Measurements from ENCODE around the gene CRYL1. TPM values are rescaled to one million over a fixed set of nuclear protein-coding genes. Genes with fewer than 3 reads are reported as not detected.

The CRYL1 gene
- total and polyA plus RNA-seq, 2 donors = 18.8 to 31.4 TPM

- no peak for DNase-seq (ENCODE audit: extremely low spot score)
- WGBS = 84% methylated on average over 4 of the region's 4 CpGs
- Histone ChIP-seq H3K27ac (ENCODE audit: low read depth) (no peak overlapping the region), H3K4me3 (ENCODE audit: low read depth, low read length) (no peak overlapping the region), H3K36me3 (ENCODE audit: insufficient read depth) (peaks cover 2% of the 10 kb centered on the region), H3K4me1 (ENCODE audit: insufficient read depth) (no peaks in the 10 kb centered on the region)
These were observed 12.1 kb downstream of the CRYL1 start for GRCh38 chr13:20513466-20513995.

GRCh38 chr13:20512042-20512683 lies 13.5 kb downstream of the CRYL1 start:
- 80% methylated on average over 10 of the region's 10 CpGs for WGBS
- H3K27ac ChIP-seq (ENCODE audit: low read depth) = no peak overlapping the region

GRCh38 chr13:20506696-20507095 lies 19.0 kb downstream of the CRYL1 start:
- H3K4me3 ChIP-seq (ENCODE audit: low read depth, low read length) = no peak overlapping the region
- H3K4me1 ChIP-seq (ENCODE audit: insufficient read depth) = no peaks in the 10 kb centered on the region
- 80% methylated on average over 4 of the region's 4 CpGs for WGBS
- H3K36me3 ChIP-seq (ENCODE audit: insufficient read depth) = no peaks in the 10 kb centered on the region
- no peak overlapping the region for H3K27ac ChIP-seq (ENCODE audit: low read depth)
- DNase-seq (ENCODE audit: extremely low spot score) = no peak

More at GRCh38 chr13:20512042-20512683, 13.5 kb downstream of the CRYL1 start:
- H3K4me1 ChIP-seq (ENCODE audit: insufficient read depth) = no peaks in the 10 kb centered on the region
- no peak for DNase-seq (ENCODE audit: extremely low spot score)
- no peak overlapping the region for H3K4me3 ChIP-seq (ENCODE audit: low read depth, low read length)
- H3K36me3 ChIP-seq (ENCODE audit: insufficient read depth) = peaks cover 2% of the 10 kb centered on the region

GRCh38 chr13:20505405-20506366 lies 20.0 kb downstream of the CRYL1 start:
- DNase-seq (ENCODE audit: extremely low spot score) = no peak
- WGBS = 86% methylated on average over 10 of the region's 10 CpGs
- Histone ChIP-seq H3K4me1 (ENCODE audit: insufficient read depth) (no peaks in the 10 kb centered on the region), H3K4me3 (ENCODE audit: low read depth, low read length) (no peak overlapping the region), H3K36me3 (ENCODE audit: insufficient read depth) (no peaks in the 10 kb centered on the region), H3K27ac (ENCODE audit: low read depth) (no peak overlapping the region)

- DNase-seq (ENCODE audit: extremely low spot score) = no peak
- WGBS = 95% methylated on average over 16 of the region's 16 CpGs
- H3K4me3 ChIP-seq (ENCODE audit: low read depth, low read length) = no peak overlapping the region
- H3K27ac ChIP-seq (ENCODE audit: low read depth) = no peak overlapping the region
- H3K36me3 ChIP-seq (ENCODE audit: insufficient read depth) = no peaks in the 10 kb centered on the region
- no peaks in the 10 kb centered on the region for H3K4me1 ChIP-seq (ENCODE audit: insufficient read depth)
These were observed 22.3 kb downstream of the CRYL1 start for GRCh38 chr13:20503088-20504083.

- Histone ChIP-seq H3K4me1 (ENCODE audit: insufficient read depth) (no peaks in the 10 kb centered on the region), H3K36me3 (ENCODE audit: insufficient read depth) (no peaks in the 10 kb centered on the region), H3K27ac (ENCODE audit: low read depth) (no peak overlapping the region), H3K4me3 (ENCODE audit: low read depth, low read length) (no peak overlapping the region)
- DNase-seq (ENCODE audit: extremely low spot score) = no peak
- 61% methylated on average over 4 of the region's 4 CpGs for WGBS
These were observed 24.1 kb downstream of the CRYL1 start for GRCh38 chr13:20501592-20501991.

GRCh38 chr13:20501120-20501519 lies 24.5 kb downstream of the CRYL1 start:
- no peaks in the 10 kb centered on the region for H3K4me1 ChIP-seq (ENCODE audit: insufficient read depth)
- no peak for DNase-seq (ENCODE audit: extremely low spot score)
- no peaks in the 10 kb centered on the region for H3K36me3 ChIP-seq (ENCODE audit: insufficient read depth)
- H3K4me3 ChIP-seq (ENCODE audit: low read depth, low read length) = no peak overlapping the region
- WGBS = 94% methylated on average over 2 of the region's 2 CpGs
- H3K27ac ChIP-seq (ENCODE audit: low read depth) = no peak overlapping the region

- H3K4me3 ChIP-seq (ENCODE audit: low read depth, low read length) = no peak overlapping the region
- H3K36me3 ChIP-seq (ENCODE audit: insufficient read depth) = no peaks in the 10 kb centered on the region
- 91% methylated on average over 2 of the region's 2 CpGs for WGBS
- no peak overlapping the region for H3K27ac ChIP-seq (ENCODE audit: low read depth)
- H3K4me1 ChIP-seq (ENCODE audit: insufficient read depth) = no peaks in the 10 kb centered on the region
- no peak for DNase-seq (ENCODE audit: extremely low spot score)
These were observed 25.7 kb downstream of the CRYL1 start for GRCh38 chr13:20499986-20500385.

- no peaks in the 10 kb centered on the region for H3K36me3 ChIP-seq (ENCODE audit: insufficient read depth)
- H3K4me3 ChIP-seq (ENCODE audit: low read depth, low read length) = no peak overlapping the region
- H3K4me1 ChIP-seq (ENCODE audit: insufficient read depth) = no peaks in the 10 kb centered on the region
- H3K27ac ChIP-seq (ENCODE audit: low read depth) = no peak overlapping the region
- DNase-seq (ENCODE audit: extremely low spot score) = no peak
These were observed 27.0 kb downstream of the CRYL1 start for GRCh38 chr13:20498659-20499058.

GRCh38 chr13:20498129-20498528 lies 27.5 kb downstream of the CRYL1 start:
- Histone ChIP-seq H3K36me3 (ENCODE audit: insufficient read depth) (no peaks in the 10 kb centered on the region), H3K4me1 (ENCODE audit: insufficient read depth) (no peaks in the 10 kb centered on the region), H3K4me3 (ENCODE audit: low read depth, low read length) (no peak overlapping the region), H3K27ac (ENCODE audit: low read depth) (no peak overlapping the region)
- 57% methylated on average over 5 of the region's 5 CpGs for WGBS
- no peak for DNase-seq (ENCODE audit: extremely low spot score)

GRCh38 chr13:20497006-20497775 lies 28.5 kb downstream of the CRYL1 start:
- WGBS = 80% methylated on average over 10 of the region's 10 CpGs
- Histone ChIP-seq H3K4me1 (ENCODE audit: insufficient read depth) (no peaks in the 10 kb centered on the region), H3K27ac (ENCODE audit: low read depth) (no peak overlapping the region), H3K36me3 (ENCODE audit: insufficient read depth) (no peaks in the 10 kb centered on the region), H3K4me3 (ENCODE audit: low read depth, low read length) (no peak overlapping the region)
- DNase-seq (ENCODE audit: extremely low spot score) = no peak

- WGBS = 23% methylated on average over 14 of the region's 14 CpGs
- no peak overlapping the region for H3K27ac ChIP-seq (ENCODE audit: low read depth)
- no peak for DNase-seq (ENCODE audit: extremely low spot score)
- no peak overlapping the region for H3K4me3 ChIP-seq (ENCODE audit: low read depth, low read length)
- no peaks in the 10 kb centered on the region for H3K4me1 ChIP-seq (ENCODE audit: insufficient read depth)
- H3K36me3 ChIP-seq (ENCODE audit: insufficient read depth) = no peaks in the 10 kb centered on the region
These were observed 30.3 kb downstream of the CRYL1 start for GRCh38 chr13:20495087-20496023.
